ENCODE measurements around the gene RASA3. TPM values are rescaled to one million over a fixed set of nuclear protein-coding genes. Genes with fewer than 3 reads are reported as not detected.
A peak's percentile ranks its signal among the peaks of the same experiment; 100 is the strongest.

RASA3 gene
- total RNA-seq, 1 experiment from 2014 or later: 22.3 TPM

GRCh38 chr13:114042066-114042815 lies 90.2 kb downstream of the RASA3 start:
- no peaks in the 10 kb centered on the region for H3K36me3 Mint-ChIP-seq
- ATAC-seq: no peak
- H3K4me3 Mint-ChIP-seq: no peak overlapping the region
- DNase-seq (ENCODE audit: low spot score): no peak
- TF ChIP-seq ZBTB43 (CRISPR knock-in tag; IDR thresholded peaks at IDR 0.05) (no peak), SMAD3 (CRISPR knock-in tag; IDR thresholded peaks at IDR 0.05; ENCODE audit: borderline replicate concordance) (no peak), GRHL2 (CRISPR knock-in tag; IDR thresholded peaks at IDR 0.05; ENCODE audit: insufficient replicate concordance, severe bottlenecking) (no peak), ERG (CRISPR knock-in tag; IDR thresholded peaks at IDR 0.05) (no peak), FOXK1 (CRISPR knock-in tag; IDR thresholded peaks at IDR 0.05) (no peak), ARID4B (CRISPR knock-in tag; IDR thresholded peaks at IDR 0.05; ENCODE audit: borderline replicate concordance) (no peak), CTCF (IDR thresholded peaks at IDR 0.05) (no peak), SOX15 (CRISPR knock-in tag; IDR thresholded peaks at IDR 0.05) (no peak), HMGXB4 (CRISPR knock-in tag; IDR thresholded peaks at IDR 0.05) (no peak), USF1 (CRISPR knock-in tag; IDR thresholded peaks at IDR 0.05) (no peak), CREM (CRISPR knock-in tag; IDR thresholded peaks at IDR 0.05) (no peak), IRF2 (CRISPR knock-in tag; IDR thresholded peaks at IDR 0.05; ENCODE audit: borderline replicate concordance, low read depth) (no peak), ZNF263 (CRISPR knock-in tag; IDR thresholded peaks at IDR 0.05; ENCODE audit: low read depth) (no peak), CREB1 (CRISPR knock-in tag; IDR thresholded peaks at IDR 0.05) (no peak), PRRX2 (CRISPR knock-in tag; IDR thresholded peaks at IDR 0.05) (no peak), HMGA2 (CRISPR knock-in tag; IDR thresholded peaks at IDR 0.05) (no peak), ZNF512 (CRISPR knock-in tag; IDR thresholded peaks at IDR 0.05; ENCODE audit: borderline replicate concordance) (no peak)
- no peaks in the 10 kb centered on the region for H3K27me3 Mint-ChIP-seq (ENCODE audit: low read depth)
- peaks cover 23% of the 10 kb centered on the region for H3K4me1 Mint-ChIP-seq
- POLR2A ChIA-PET: no interaction called here
- H3K27ac Mint-ChIP-seq: peak overlapping the region; percentile 89
- CTCF ChIA-PET: interaction anchor here (0.6 to 1.0 kb wide), 4 partner anchors 25 to 186 kb away, joined by 3 to 4 read pairs (median 3); no protein-coding TSS in a partner anchor
- no peaks in the 10 kb centered on the region for H3K9me3 Mint-ChIP-seq
